Ovary (tissue), 9 donors: ENCODE results near the gene PTPRG. TPM values are rescaled to one million over a fixed set of nuclear protein-coding genes. Genes with fewer than 3 reads are reported as not detected.

Source experiments
- DNase-seq, 5 donors: peaks; one replicate each; pipeline ENCODE4 v3.0.0-alpha.2; 2019 to 2020
- H3K27ac ChIP-seq, 2 donors: fragments of 200-600 bp; one replicate each; pipeline versions ENCODE4 v1.5.1 to v1.8.0; 2019 to 2022
- H3K27me3 ChIP-seq: fragments of 200-600 bp; one replicate; pipeline ENCODE4 v1.8.0; 2022
- H3K36me3 ChIP-seq: fragments of 200-600 bp; sonication (generic); one replicate; pipeline ENCODE4 v1.5.1; 2019
- H3K4me1 ChIP-seq: one replicate; pipeline ENCODE4 v1.8.1; 2013; ENCODE audit warnings: mild to moderate bottlenecking, moderate library complexity; ENCODE audit not compliant: insufficient read depth
- H3K4me3 ChIP-seq: fragments of 200-600 bp; sonication (generic); one replicate; pipeline ENCODE4 v1.5.1; 2017
- H3K9me3 ChIP-seq, 2 donors: fragments of 200-600 bp in 1 of 2; sonication (generic) in 1 of 2; one replicate each; pipeline versions ENCODE4 v1.5.1 to v1.8.1; 2013 to 2019; ENCODE audit warnings: mild to moderate bottlenecking in 1 of 2, moderate library complexity in 1 of 2
- CTCF ChIP-seq, 3 donors: fragments of 450-650 bp in 2 of 3; fragments of 200-600 bp in 1 of 3; IDR thresholded peaks; one replicate each; pipeline versions ENCODE4 v1.5.1 to v1.8.0; 2016 to 2022; ENCODE audit warnings: antibody characterized with exemption in 3 of 3, mild to moderate bottlenecking in 1 of 3
- EP300 ChIP-seq: sonication (generic); formaldehyde crosslinking; IDR thresholded peaks from one replicate; pipeline ENCODE4 v1.6.1; 2017; ENCODE audit warnings: antibody characterized with exemption
- POLR2A ChIP-seq: fragments of 450-650 bp; IDR thresholded peaks from one replicate; pipeline ENCODE4 v1.6.1; 2017; ENCODE audit warnings: antibody characterized with exemption, mild to moderate bottlenecking, moderate library complexity
- WGBS, 3 donors: extraction: QIAGEN DNeasy Blood & Tissue Kit in 1 of 3; methylation state at CpG; one replicate each; pipeline versions ENCODE4 v1.1.5 to v1.1.7; 2013 to 2017; 5-methylcytosine and 5-hydroxymethylcytosine counted together
- intact Hi-C, 4 donors: fragments of 100-400 bp; cut with DNase I; formaldehyde crosslinking; loops; one replicate each; pipeline versions ENCODE4 v1.11.0 to v1.15.1; 2022 to 2023
- polyA plus RNA-seq, 2 donors: library from polyadenylated mRNA; stranded (reverse); fragments of 200-250 nt in 1 of 2; fragments of 350-450 nt in 1 of 2; fragmentation: Illumina TruSeq in 1 of 2; extraction: RNeasy Lipid Tissue Mini Kit (QIAGEN cat#74804) in 1 of 2; gene quantifications; one replicate each; pipeline ENCODE4 v1.2.3, GENCODE V29; 2013 to 2014
- total RNA-seq, 7 donors: library from RNA; depleted of rRNA in 2 of 7; stranded (reverse); fragments of >200 nt in 2 of 7; fragmentation: NEBNext Ultra II Directional in 3 of 7; extraction: Animal tissue kit (Norgen Biotek cat#: 25700) in 3 of 7; gene quantifications; one replicate each; pipeline versions ENCODE4 v1.1.0 to v1.2.4, GENCODE V29; 2016 to 2023
- donor health status: DM: no; HTN: no; CAD: no; lungs with moderate emphysema.
- donor health status: DM: no; HTN: no; CAD: no.
- donor health status: Bipolar disorder and iron deficiency.
- donor health status: DM: yes; HTN: yes; CAD: no.
- donor health status: DM: no; HTN: no; CAD: no.
- donor health status: DM: yes; HTN: yes; CAD: no.

Gene PTPRG
- total and polyA plus RNA-seq, 9 donors = 18.2 to 87.9 (median 47.7) TPM

- Histone ChIP-seq H3K4me3 (no peak overlapping the region), H3K36me3 (no peaks in the 10 kb centered on the region), H3K4me1 (no peaks in the 10 kb centered on the region), H3K27ac (no peak overlapping the region), H3K9me3 (no peaks in the 10 kb centered on the region), H3K27me3 (no peaks in the 10 kb centered on the region)
- 84 to 97% (median 97%) methylated on average over 4 of the region's 4 CpGs for WGBS, 3 donors
- TF ChIP-seq POLR2A (no peak), CTCF (IDR thresholded peaks at IDR 0.05) (no peak), EP300 (no peak)
- intact Hi-C loops = no loop called here
- no peak for DNase-seq
Observed at GRCh38 chr3:62088472-62089104, 527.2 kb downstream of the PTPRG start.

GRCh38 chr3:62090066-62090465, 528.7 kb downstream of the PTPRG start:
- no peak for DNase-seq
- WGBS, 3 donors = 59 to 63% (median 60%) methylated on average over 2 of the region's 2 CpGs
- intact Hi-C loops = loop anchor here in 1 of 4 donors (10.0 kb wide), 1 partner anchor 1825 kb away; the partner anchor contains the start of gene SCAANT1
- H3K27ac ChIP-seq = no peak overlapping the region
- H3K9me3 ChIP-seq = no peaks in the 10 kb centered on the region
- H3K4me1 ChIP-seq = no peaks in the 10 kb centered on the region
- no peaks in the 10 kb centered on the region for H3K27me3 ChIP-seq
- H3K4me3 ChIP-seq = no peak overlapping the region
- no peak for TF ChIP-seq CTCF (IDR thresholded peaks at IDR 0.05)
- TF ChIP-seq POLR2A = no peak
- no peak for TF ChIP-seq EP300
- no peaks in the 10 kb centered on the region for H3K36me3 ChIP-seq

- H3K4me3 ChIP-seq = no peak overlapping the region
- intact Hi-C loops = loop anchor here in 1 of 4 donors (10.0 kb wide), 1 partner anchor 1824 kb away; the partner anchor contains the start of gene SCAANT1
Observed at GRCh38 chr3:62090519-62090918, 529.1 kb downstream of the PTPRG start.

GRCh38 chr3:62093025-62093424, 531.7 kb downstream of the PTPRG start:
- no peak for TF ChIP-seq CTCF (IDR thresholded peaks at IDR 0.05)
- TF ChIP-seq EP300 = no peak
- no peak for TF ChIP-seq POLR2A
- Histone ChIP-seq H3K4me3 (no peak overlapping the region), H3K36me3 (no peaks in the 10 kb centered on the region), H3K4me1 (peaks cover 4% of the 10 kb centered on the region), H3K27me3 (no peaks in the 10 kb centered on the region), H3K27ac (no peak overlapping the region), H3K9me3 (no peaks in the 10 kb centered on the region)
- DNase-seq = no peak
- 90 to 95% (median 94%) methylated on average over 8 of the region's 8 CpGs for WGBS, 3 donors
- intact Hi-C loops = loop anchor here in 1 of 4 donors (10.0 kb wide), 1 partner anchor 1822 kb away; the partner anchor contains the start of gene SCAANT1

More at GRCh38 chr3:62090519-62090918, 529.1 kb downstream of the PTPRG start:
- Histone ChIP-seq H3K27ac (no peak overlapping the region), H3K27me3 (no peaks in the 10 kb centered on the region), H3K4me1 (no peaks in the 10 kb centered on the region), H3K36me3 (no peaks in the 10 kb centered on the region), H3K9me3 (no peaks in the 10 kb centered on the region)
- TF ChIP-seq EP300 (no peak), CTCF (IDR thresholded peaks at IDR 0.05) (no peak), POLR2A (no peak)
- no peak for DNase-seq
- 90 to 96% (median 92%) methylated on average over 5 of the region's 5 CpGs for WGBS, 3 donors
